COLO668 (cell line): ENCODE results near the gene GBGT1.

Experiments used
- DNase-seq: peaks from one replicate; lab custom pipeline; 2025; ENCODE audit not compliant: unreplicated experiment; lab: John Stamatoyannopoulos, UW

Gene GBGT1

GRCh38 chr9:133166392-133166791, 2.7 kb upstream of the GBGT1 start:
- DNase-seq = no peak

GRCh38 chr9:133165452-133165730, 1.7 kb upstream of the GBGT1 start:
- no peak for DNase-seq

GRCh38 chr9:133164191-133164590, 477 bp upstream of the GBGT1 start:
- no peak for DNase-seq

GRCh38 chr9:133162861-133163503, 732 bp downstream of the GBGT1 start:
- DNase-seq = no peak

GRCh38 chr9:133161547-133161950, 2.2 kb downstream of the GBGT1 start:
- DNase-seq = no peak

GRCh38 chr9:133160742-133161546, 2.8 kb downstream of the GBGT1 start:
- peak; percentile 37 for DNase-seq

GRCh38 chr9:133158695-133159094, 5.0 kb downstream of the GBGT1 start:
- no peak for DNase-seq

GRCh38 chr9:133155156-133155555, 8.6 kb downstream of the GBGT1 start:
- no peak for DNase-seq

GRCh38 chr9:133154097-133154989, 9.4 kb downstream of the GBGT1 start:
- no peak for DNase-seq

- DNase-seq = peak; percentile 46
Measured at GRCh38 chr9:133153227-133154096, 10.3 kb downstream of the GBGT1 start.

- no peak for DNase-seq
Measured at GRCh38 chr9:133151601-133152525, 11.9 kb downstream of the GBGT1 start.

- DNase-seq = no peak
Measured at GRCh38 chr9:133151041-133151440, 12.7 kb downstream of the GBGT1 start.

GRCh38 chr9:133149130-133150015, 14.3 kb downstream of the GBGT1 start:
- DNase-seq = peak; percentile 97

GRCh38 chr9:133148199-133149129, 15.2 kb downstream of the GBGT1 start:
- DNase-seq = peak; percentile 78

- DNase-seq = peak; percentile 83
Measured at GRCh38 chr9:133147412-133148198, 16.1 kb downstream of the GBGT1 start.

GRCh38 chr9:133146746-133147411, 16.8 kb downstream of the GBGT1 start:
- no peak for DNase-seq
